GM23338 (cell line): ENCODE measurements around the gene CEP131. TPM values are rescaled to one million over a fixed set of nuclear protein-coding genes. Genes with fewer than 3 reads are reported as not detected.

ENCODE experiments used
- CTCF ChIP-seq, 2 experiments: fragments of 200-600 bp in 1 of 2; sonication (generic) in 1 of 2; conservative IDR thresholded peaks; 2 replicates each; pipeline versions ENCODE4 v1.5.1 to v1.6.1; 2016 to 2017; ENCODE audit warnings: antibody characterized with exemption in 2 of 2, low read depth in 2 of 2, mild to moderate bottlenecking in 2 of 2, moderate library complexity in 1 of 2
- EZH2phosphoT487 ChIP-seq: fragments of 200-600 bp; sonication (generic); IDR thresholded peaks from one replicate; pipeline ENCODE4 v1.8.1; 2018; ENCODE audit warnings: antibody characterized with exemption; ENCODE audit not compliant: unreplicated experiment
- JUNB ChIP-seq: IDR thresholded peaks from one replicate; pipeline ENCODE4 v1.6.1; 2016; ENCODE audit warnings: antibody characterized with exemption; ENCODE audit not compliant: unreplicated experiment
- NANOG ChIP-seq: IDR thresholded peaks from 2 replicates; pipeline ENCODE4 v1.6.1; 2016; ENCODE audit warnings: antibody characterized with exemption, borderline replicate concordance
- POLR2AphosphoS5 ChIP-seq: IDR thresholded peaks from 2 replicates; pipeline ENCODE4 v1.6.1; 2016; ENCODE audit warnings: antibody characterized with exemption, low read depth
- STAT1 ChIP-seq: IDR thresholded peaks from one replicate; pipeline ENCODE4 v1.6.1; 2016; ENCODE audit warnings: antibody characterized with exemption; ENCODE audit not compliant: unreplicated experiment
- ZNF114 ChIP-seq: fragments of 250-450 bp; sonication (Bioruptor Pico); IDR thresholded peaks from 2 replicates; pipeline ENCODE4 v1.5.0; 2020; ENCODE audit warnings: mild to moderate bottlenecking, moderate library complexity
- ZNF331 ChIP-seq: fragments of 250-450 bp; sonication (Bioruptor Pico); IDR thresholded peaks from 2 replicates; pipeline ENCODE4 v1.5.0; 2020; ENCODE audit warnings: low read depth, mild to moderate bottlenecking, moderate library complexity
- ZNF462 ChIP-seq: fragments of 250-450 bp; sonication (Bioruptor Pico); IDR thresholded peaks from 2 replicates; pipeline ENCODE4 v1.5.0; 2020; ENCODE audit warnings: mild to moderate bottlenecking, moderate library complexity
- polyA plus RNA-seq: library from polyadenylated mRNA; unstranded; fragments of >200 nt; fragmentation: Nextera tagmentation; extraction: Ambion mirVana; gene quantifications from 2 replicates; pipeline ENCODE4 v1.2.1, GENCODE V29; 2016
- total RNA-seq: library from RNA; depleted of rRNA; stranded (reverse); fragments of >200 nt; shearing (Covaris generic); gene quantifications from 2 replicates; pipeline ENCODE4 v1.2.3, GENCODE V29; 2014

The CEP131 gene
- total and polyA plus RNA-seq, 2 experiments from 2014 or later: 26.8 to 35.5 TPM

- TF ChIP-seq ZNF462 (CRISPR knock-in tag) (no peak), POLR2AphosphoS5 (no peak), ZNF331 (CRISPR knock-in tag) (no peak), JUNB (no peak), NANOG (no peak), CTCF (conservative IDR thresholded peaks at IDR 0.05; ENCODE audit: low read depth in 2 of 2) (no peak), STAT1 (no peak), EZH2phosphoT487 (no peak), ZNF114 (no peak)
Observed at GRCh38 chr17:81238490-81238814, 15.7 kb upstream of the CEP131 start (continued).
